GM12878 (cell line): Measurements from ENCODE around the gene SIM1. TPM values are rescaled to one million over a fixed set of nuclear protein-coding genes. Genes with fewer than 3 reads are reported as not detected.

Experiments
- ATAC-seq: fragments of 200-7000 bp; cut with Tn5 transposase; 3 replicates; pipeline ENCODE4 v1.9.1; 2020; ENCODE audit warnings: mild to moderate bottlenecking, moderate library complexity
- BruUV-seq: library from RNA; stranded (reverse); fragments of 400-500 nt; replicated peaks from 2 replicates; lab custom pipeline; 2021; lab: Mats Ljungman, UMichigan
- CTCF ChIA-PET: fragments of 300-600 bp; sonication (Branson Sonifier 250); formaldehyde crosslinking; extraction: SDS; loops from one replicate; lab custom pipeline; 2021; ENCODE audit warnings: inconsistent platforms; lab: Yijun Ruan, JAX
- POLR2A ChIA-PET: fragments of 350-600 bp; formaldehyde crosslinking; extraction: SDS; loops from one replicate; lab custom pipeline; 2021; ENCODE audit warnings: inconsistent platforms; lab: Charles Lee
- RAD21 ChIA-PET: fragments of 300-600 bp; sonication (Branson Sonifier 250); formaldehyde crosslinking; loops from one replicate; lab custom pipeline; 2023; ENCODE audit warnings: antibody characterized with exemption; ENCODE audit not compliant: unreplicated experiment; lab: Charles Lee
- SMC1A ChIA-PET: fragments of 300-600 bp; sonication (Branson Sonifier 250); formaldehyde crosslinking; loops from one replicate; lab custom pipeline; 2023; ENCODE audit not compliant: unreplicated experiment, uncharacterized antibody; lab: Charles Lee
- DNase-seq: peaks from one replicate; pipeline ENCODE4 v3.0.0-alpha.2; 2011; ENCODE audit warnings: low read depth, low spot score
- FAIRE-seq: peaks from 3 replicates; lab custom pipeline; 2011; peaks lifted over from hg19 to GRCh38; lab: Jason Lieb, UNC
- H2AFZ ChIP-seq: 2 replicates; pipeline ENCODE4 v1.6.0; 2011; ENCODE audit warnings: low read depth, low read length, control low read depth; ENCODE audit not compliant: control insufficient read depth
- H3K27ac ChIP-seq: 2 replicates; pipeline ENCODE4 v1.5.1; 2011; ENCODE audit warnings: control low read depth; ENCODE audit not compliant: control insufficient read depth, insufficient read depth
- H3K27me3 ChIP-seq, 2 experiments: replicated peaks in 1 of 2; 2 replicates each; pipeline versions ENCODE4 v1.6.0 to v1.6.1; 2011; ENCODE audit warnings: low read length in 1 of 2; ENCODE audit not compliant: control insufficient read depth in 2 of 2, insufficient read depth in 2 of 2
- H3K36me3 ChIP-seq, 2 experiments: 2 replicates each; pipeline ENCODE4 v1.5.1; 2011; ENCODE audit warnings: low read length in 1 of 2; ENCODE audit not compliant: control insufficient read depth in 2 of 2, insufficient read depth in 2 of 2
- H3K4me1 ChIP-seq: 2 replicates; pipeline ENCODE4 v1.6.1; 2011; ENCODE audit warnings: mild to moderate bottlenecking, low read length, moderate library complexity, mixed read lengths; ENCODE audit not compliant: control insufficient read depth, insufficient read depth
- H3K4me2 ChIP-seq: 2 replicates; pipeline ENCODE4 v1.6.0; 2011; ENCODE audit warnings: control low read depth; ENCODE audit not compliant: control insufficient read depth, insufficient read depth
- H3K4me3 ChIP-seq: fragments of 200-600 bp; sonication (generic); 2 replicates; pipeline ENCODE4 v1.5.1; 2016
- H3K79me2 ChIP-seq: 2 replicates; pipeline ENCODE4 v1.6.0; 2011; ENCODE audit warnings: low read length; ENCODE audit not compliant: control insufficient read depth, insufficient read depth
- H3K9ac ChIP-seq: 2 replicates; pipeline ENCODE4 v1.8.0; 2011; ENCODE audit warnings: low read length, control low read depth, mixed read lengths; ENCODE audit not compliant: control insufficient read depth, insufficient read depth
- H3K9me3 ChIP-seq: replicated peaks from 3 replicates; pipeline ENCODE4 v1.5.1; 2011; ENCODE audit warnings: mild to moderate bottlenecking, low read length; ENCODE audit not compliant: control insufficient read depth, insufficient read depth
- H4K20me1 ChIP-seq: 2 replicates; pipeline ENCODE4 v1.6.0; 2011; ENCODE audit not compliant: control insufficient read depth, insufficient read depth
- CBFB ChIP-seq: IDR thresholded peaks from 2 replicates; pipeline ENCODE4 v1.6.1; 2016; ENCODE audit warnings: antibody characterized with exemption, low read depth
- EED ChIP-seq: sonication (generic); IDR thresholded peaks from 2 replicates; pipeline ENCODE4 v1.6.1; 2016; ENCODE audit warnings: antibody characterized with exemption, low read depth
- JUND ChIP-seq: IDR thresholded peaks from 2 replicates; pipeline ENCODE4 v1.6.1; 2012; ENCODE audit warnings: low read depth, mild to moderate bottlenecking, low read length, improper control_type of control experiment, moderate library complexity
- MEF2A ChIP-seq: IDR thresholded peaks from 2 replicates; pipeline ENCODE4 v1.6.1; 2011; ENCODE audit warnings: low read depth, mild to moderate bottlenecking, low read length, moderate library complexity; ENCODE audit not compliant: insufficient read depth
- NBN ChIP-seq: fragments of 450-650 bp; IDR thresholded peaks from 2 replicates; pipeline ENCODE4 v1.6.1; 2016
- RAD21 ChIP-seq: IDR thresholded peaks from 2 replicates; pipeline ENCODE4 v1.6.1; 2011; ENCODE audit warnings: mild to moderate bottlenecking, low read depth, low read length, moderate library complexity; ENCODE audit not compliant: insufficient read depth
- RCOR1 ChIP-seq: conservative IDR thresholded peaks from 2 replicates; pipeline ENCODE4 v1.6.1; 2012; ENCODE audit warnings: low read depth, low read length, improper control_type of control experiment
- SPI1 ChIP-seq: IDR thresholded peaks from 2 replicates; pipeline ENCODE4 v1.6.1; 2011; ENCODE audit warnings: low read depth, mild to moderate bottlenecking, low read length, moderate library complexity, borderline replicate concordance; ENCODE audit not compliant: insufficient read depth
- TAF1 ChIP-seq: IDR thresholded peaks from 2 replicates; pipeline ENCODE4 v1.6.1; 2011; ENCODE audit warnings: mild to moderate bottlenecking, low read depth, low read length, borderline replicate concordance
- YBX1 ChIP-seq: fragments of 450-650 bp; IDR thresholded peaks from 2 replicates; pipeline ENCODE4 v1.6.1; 2016; ENCODE audit warnings: antibody characterized with exemption
- WGBS: methylation state at CpG from one replicate; pipeline ENCODE4 v1.1.6; 2016; ENCODE audit warnings: low lambda C conversion rate; ENCODE audit not compliant: insufficient replicate concordance, insufficient coverage; ENCODE audit errors: missing lambda C conversion rate; 5-methylcytosine and 5-hydroxymethylcytosine counted together
- in situ Hi-C: fragments of 300-500 bp; cut with MboI; formaldehyde crosslinking; loops from 9 replicates; pipeline ENCODE4 v1.14.3; 2018; ENCODE audit warnings: mixed read lengths
- intact Hi-C: fragments of 100-400 bp; cut with micrococcal nuclease; formaldehyde crosslinking; loops from one replicate; pipeline ENCODE4 v1.14.2; 2022; ENCODE audit not compliant: unreplicated experiment
- polyA plus RNA-seq, 11 experiments: library from polyadenylated mRNA; depleted of rRNA in 4 of 11; unstranded in 6 of 11; stranded (reverse) in 5 of 11; fragments of >200 nt; fragmentation: Nextera tagmentation in 4 of 11; fragmentation: Illumina TruSeq in 1 of 11; extraction: Ambion mirVana in 4 of 11; extraction: Trizol in 1 of 11; gene quantifications; 1 replicate in 1 of 11; 2 replicates in 10 of 11; pipeline versions ENCODE4 v1.2.1 to v1.2.3, GENCODE V29; 2011 to 2016; ENCODE audit warnings: inconsistent platforms in 2 of 11, missing spikeins in 2 of 11, low read depth in 1 of 11
- total RNA-seq, 4 experiments: library from RNA; depleted of rRNA in 3 of 4; stranded (reverse); fragments of >200 nt in 3 of 4; fragmentation: Illumina TruSeq in 1 of 4; extraction: Trizol in 1 of 4; gene quantifications; 2 replicates each; pipeline versions ENCODE4 v1.2.1 to v1.2.3, GENCODE V29; 2013 to 2021

The SIM1 gene
- total and polyA plus RNA-seq, 10 of the 15 experiments (the other 5 are each of a cell fraction or from before 2014, with no cell fraction given): not detected

- WGBS: 93% methylated on average over 2 of the region's 2 CpGs
- TF ChIP-seq EED (no peak), JUND (no peak), NBN (no peak), RAD21 (no peak), RCOR1 (no peak), YBX1 (no peak), SPI1 (no peak), MEF2A (no peak), TAF1 (no peak), CBFB (no peak)
- no peak overlapping the region for H3K27ac ChIP-seq
- RAD21 ChIA-PET: no interaction called here
- H3K9me3 ChIP-seq: no peaks in the 10 kb centered on the region
- no peak overlapping the region for H3K9ac ChIP-seq
- ATAC-seq: no peak
- no peak overlapping the region for H3K4me2 ChIP-seq
- H2AFZ ChIP-seq: no peak overlapping the region
- H3K4me3 ChIP-seq: no peak overlapping the region
- in situ Hi-C loops: no loop called here
- SMC1A ChIA-PET: interaction anchor here (0.7 kb wide), 1 partner anchor 8 kb away, joined by 3 read pairs; no protein-coding TSS in a partner anchor
- H3K27me3 ChIP-seq: no peaks in the 10 kb centered on the region
- CTCF ChIA-PET: no interaction called here
- intact Hi-C loops: no loop called here
- POLR2A ChIA-PET: no interaction called here
- no TSS peak for BruUV-seq
- H3K36me3 ChIP-seq: no peaks in the 10 kb centered on the region
- H3K4me1 ChIP-seq: no peaks in the 10 kb centered on the region
- no peaks in the 10 kb centered on the region for H3K79me2 ChIP-seq
- FAIRE-seq: no peak
- H4K20me1 ChIP-seq: no peaks in the 10 kb centered on the region
- no peak for DNase-seq
Observed at GRCh38 chr6:100392423-100392822, 72.3 kb downstream of the SIM1 start.
